Esophagus squamous epithelium (tissue), 4 donors: ENCODE measurements around the gene ALAS1.

ENCODE experiments used
- CTCF ChIP-seq, 6 experiments: fragments of 450-650 bp in 4 of 6; fragments of 200-600 bp in 2 of 6; sonication (generic) in 2 of 6; IDR thresholded peaks; one replicate each; pipeline ENCODE4 v1.5.1; 2016 to 2019; ENCODE audit warnings: antibody characterized with exemption in 6 of 6, mild to moderate bottlenecking in 4 of 6, moderate library complexity in 4 of 6
- POLR2A ChIP-seq, 4 donors: fragments of 450-650 bp; IDR thresholded peaks; one replicate each; pipeline ENCODE4 v1.6.1; 2017; ENCODE audit warnings: antibody characterized with exemption in 4 of 4, mild to moderate bottlenecking in 4 of 4, moderate library complexity in 3 of 4

GRCh38 chr3:52248165-52248541 lies 50.2 kb downstream of the ALAS1 start:
- TF ChIP-seq CTCF (IDR thresholded peaks at IDR 0.05) (no peak), POLR2A (IDR thresholded peaks at IDR 0.05) (no peak)
